OCI-LY7 (cell line): ENCODE results near the gene MTUS2.

Experiments
- EZH2phosphoT487 ChIP-seq: fragments of 200-600 bp; sonication (generic); IDR thresholded peaks from 2 replicates; pipeline ENCODE4 v1.6.1; 2018; ENCODE audit warnings: low read depth, borderline replicate concordance, mild to moderate bottlenecking, mixed run types, antibody characterized with exemption, low read length, moderate library complexity, mixed read lengths
- TF ChIP-seq, protein P1 (sequence below): fragments of 200-600 bp; sonication (generic); conservative IDR thresholded peaks from 2 replicates; pipeline ENCODE4 v1.5.1; 2014; ENCODE audit warnings: mild to moderate bottlenecking, antibody characterized with exemption, low read length, moderate library complexity, mixed read lengths

DNA sequence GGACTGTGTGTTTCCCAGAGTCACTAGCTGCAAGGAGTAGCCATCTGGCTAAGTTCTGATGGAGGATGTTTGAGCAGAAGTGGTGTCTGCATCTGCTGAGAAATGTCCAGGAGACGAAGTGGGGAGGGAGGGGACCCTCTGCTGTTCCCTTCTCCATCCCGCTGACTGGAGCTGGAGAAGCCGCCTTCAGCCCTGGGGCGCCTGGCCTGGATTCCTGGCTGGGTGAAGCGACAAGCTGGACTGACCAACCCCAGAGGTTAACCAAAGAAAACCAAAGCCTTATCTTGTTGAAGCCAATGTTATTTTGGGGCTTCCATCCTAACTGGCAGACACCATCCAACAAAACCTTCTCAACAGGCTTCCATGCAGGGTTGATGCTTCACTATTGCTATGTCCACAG is 707.8 kb downstream of the MTUS2 start:
- TF ChIP-seq, protein P1, sequence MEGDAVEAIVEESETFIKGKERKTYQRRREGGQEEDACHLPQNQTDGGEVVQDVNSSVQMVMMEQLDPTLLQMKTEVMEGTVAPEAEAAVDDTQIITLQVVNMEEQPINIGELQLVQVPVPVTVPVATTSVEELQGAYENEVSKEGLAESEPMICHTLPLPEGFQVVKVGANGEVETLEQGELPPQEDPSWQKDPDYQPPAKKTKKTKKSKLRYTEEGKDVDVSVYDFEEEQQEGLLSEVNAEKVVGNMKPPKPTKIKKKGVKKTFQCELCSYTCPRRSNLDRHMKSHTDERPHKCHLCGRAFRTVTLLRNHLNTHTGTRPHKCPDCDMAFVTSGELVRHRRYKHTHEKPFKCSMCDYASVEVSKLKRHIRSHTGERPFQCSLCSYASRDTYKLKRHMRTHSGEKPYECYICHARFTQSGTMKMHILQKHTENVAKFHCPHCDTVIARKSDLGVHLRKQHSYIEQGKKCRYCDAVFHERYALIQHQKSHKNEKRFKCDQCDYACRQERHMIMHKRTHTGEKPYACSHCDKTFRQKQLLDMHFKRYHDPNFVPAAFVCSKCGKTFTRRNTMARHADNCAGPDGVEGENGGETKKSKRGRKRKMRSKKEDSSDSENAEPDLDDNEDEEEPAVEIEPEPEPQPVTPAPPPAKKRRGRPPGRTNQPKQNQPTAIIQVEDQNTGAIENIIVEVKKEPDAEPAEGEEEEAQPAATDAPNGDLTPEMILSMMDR, result no peak
- TF ChIP-seq EZH2phosphoT487, result no peak
